GM12878 (cell line): Measurements from ENCODE around the gene CHIC2. TPM values are rescaled to one million over a fixed set of nuclear protein-coding genes. Genes with fewer than 3 reads are reported as not detected.
A peak's percentile ranks its signal among the peaks of the same experiment; 100 is the strongest.

Experiments
- ATAC-seq: fragments of 200-7000 bp; cut with Tn5 transposase; 3 replicates; pipeline ENCODE4 v1.9.1; 2020; ENCODE audit warnings: mild to moderate bottlenecking, moderate library complexity
- BruUV-seq: library from RNA; stranded (reverse); fragments of 400-500 nt; replicated peaks from 2 replicates; lab custom pipeline; 2021; lab: Mats Ljungman, UMichigan
- CTCF ChIA-PET: fragments of 300-600 bp; sonication (Branson Sonifier 250); formaldehyde crosslinking; extraction: SDS; loops from one replicate; lab custom pipeline; 2021; ENCODE audit warnings: inconsistent platforms; lab: Yijun Ruan, JAX
- POLR2A ChIA-PET: fragments of 350-600 bp; formaldehyde crosslinking; extraction: SDS; loops from one replicate; lab custom pipeline; 2021; ENCODE audit warnings: inconsistent platforms; lab: Charles Lee
- RAD21 ChIA-PET: fragments of 300-600 bp; sonication (Branson Sonifier 250); formaldehyde crosslinking; loops from one replicate; lab custom pipeline; 2023; ENCODE audit warnings: antibody characterized with exemption; ENCODE audit not compliant: unreplicated experiment; lab: Charles Lee
- SMC1A ChIA-PET: fragments of 300-600 bp; sonication (Branson Sonifier 250); formaldehyde crosslinking; loops from one replicate; lab custom pipeline; 2023; ENCODE audit not compliant: unreplicated experiment, uncharacterized antibody; lab: Charles Lee
- DNase-seq: peaks from one replicate; pipeline ENCODE4 v3.0.0-alpha.2; 2011; ENCODE audit warnings: low read depth, low spot score
- FAIRE-seq: peaks from 3 replicates; lab custom pipeline; 2011; peaks lifted over from hg19 to GRCh38; lab: Jason Lieb, UNC
- H2AFZ ChIP-seq: 2 replicates; pipeline ENCODE4 v1.6.0; 2011; ENCODE audit warnings: low read depth, low read length, control low read depth; ENCODE audit not compliant: control insufficient read depth
- H3K27ac ChIP-seq: 2 replicates; pipeline ENCODE4 v1.5.1; 2011; ENCODE audit warnings: control low read depth; ENCODE audit not compliant: control insufficient read depth, insufficient read depth
- H3K27me3 ChIP-seq, 2 experiments: replicated peaks in 1 of 2; 2 replicates each; pipeline versions ENCODE4 v1.6.0 to v1.6.1; 2011; ENCODE audit warnings: low read length in 1 of 2; ENCODE audit not compliant: control insufficient read depth in 2 of 2, insufficient read depth in 2 of 2
- H3K36me3 ChIP-seq, 2 experiments: 2 replicates each; pipeline ENCODE4 v1.5.1; 2011; ENCODE audit warnings: low read length in 1 of 2; ENCODE audit not compliant: control insufficient read depth in 2 of 2, insufficient read depth in 2 of 2
- H3K4me1 ChIP-seq: 2 replicates; pipeline ENCODE4 v1.6.1; 2011; ENCODE audit warnings: mild to moderate bottlenecking, low read length, moderate library complexity, mixed read lengths; ENCODE audit not compliant: control insufficient read depth, insufficient read depth
- H3K4me2 ChIP-seq: 2 replicates; pipeline ENCODE4 v1.6.0; 2011; ENCODE audit warnings: control low read depth; ENCODE audit not compliant: control insufficient read depth, insufficient read depth
- H3K4me3 ChIP-seq: fragments of 200-600 bp; sonication (generic); 2 replicates; pipeline ENCODE4 v1.5.1; 2016
- H3K79me2 ChIP-seq: 2 replicates; pipeline ENCODE4 v1.6.0; 2011; ENCODE audit warnings: low read length; ENCODE audit not compliant: control insufficient read depth, insufficient read depth
- H3K9ac ChIP-seq: 2 replicates; pipeline ENCODE4 v1.8.0; 2011; ENCODE audit warnings: low read length, control low read depth, mixed read lengths; ENCODE audit not compliant: control insufficient read depth, insufficient read depth
- H3K9me3 ChIP-seq: replicated peaks from 3 replicates; pipeline ENCODE4 v1.5.1; 2011; ENCODE audit warnings: mild to moderate bottlenecking, low read length; ENCODE audit not compliant: control insufficient read depth, insufficient read depth
- H4K20me1 ChIP-seq: 2 replicates; pipeline ENCODE4 v1.6.0; 2011; ENCODE audit not compliant: control insufficient read depth, insufficient read depth
- CREB1 ChIP-seq: IDR thresholded peaks from 2 replicates; pipeline ENCODE4 v1.6.1; 2012; ENCODE audit warnings: low read depth, mild to moderate bottlenecking, inconsistent platforms
- ESRRA ChIP-seq: IDR thresholded peaks from 2 replicates; pipeline ENCODE4 v1.6.1; 2012; ENCODE audit warnings: mild to moderate bottlenecking, low read length, improper control_type of control experiment
- ETV6 ChIP-seq, 2 experiments: fragments of 450-650 bp in 1 of 2; IDR thresholded peaks in 1 of 2; conservative IDR thresholded peaks in 1 of 2; 2 replicates each; pipeline ENCODE4 v1.6.1; 2014; ENCODE audit warnings: antibody characterized with exemption in 1 of 2, borderline replicate concordance in 1 of 2, low read depth in 1 of 2, mild to moderate bottlenecking in 1 of 2, moderate library complexity in 1 of 2
- GABPA ChIP-seq: IDR thresholded peaks from 2 replicates; pipeline ENCODE4 v1.6.1; 2014; ENCODE audit warnings: antibody characterized with exemption, low read depth, mild to moderate bottlenecking, inconsistent platforms
- IKZF2 ChIP-seq, 2 experiments: fragments of 450-650 bp; IDR thresholded peaks; 2 replicates each; pipeline ENCODE4 v1.6.1; 2017; ENCODE audit warnings: mild to moderate bottlenecking in 2 of 2, moderate library complexity in 2 of 2
- JUNB ChIP-seq: IDR thresholded peaks from 2 replicates; pipeline ENCODE4 v1.6.1; 2016; ENCODE audit warnings: antibody characterized with exemption, mild to moderate bottlenecking
- NFIC ChIP-seq: IDR thresholded peaks from 2 replicates; pipeline ENCODE4 v1.6.1; 2012; ENCODE audit warnings: low read depth, mild to moderate bottlenecking, inconsistent platforms, low read length, moderate library complexity
- WGBS: methylation state at CpG from one replicate; pipeline ENCODE4 v1.1.6; 2016; ENCODE audit warnings: low lambda C conversion rate; ENCODE audit not compliant: insufficient replicate concordance, insufficient coverage; ENCODE audit errors: missing lambda C conversion rate; 5-methylcytosine and 5-hydroxymethylcytosine counted together
- in situ Hi-C: fragments of 300-500 bp; cut with MboI; formaldehyde crosslinking; loops from 9 replicates; pipeline ENCODE4 v1.14.3; 2018; ENCODE audit warnings: mixed read lengths
- intact Hi-C: fragments of 100-400 bp; cut with micrococcal nuclease; formaldehyde crosslinking; loops from one replicate; pipeline ENCODE4 v1.14.2; 2022; ENCODE audit not compliant: unreplicated experiment
- polyA plus RNA-seq, 11 experiments: library from polyadenylated mRNA; depleted of rRNA in 4 of 11; unstranded in 6 of 11; stranded (reverse) in 5 of 11; fragments of >200 nt; fragmentation: Nextera tagmentation in 4 of 11; fragmentation: Illumina TruSeq in 1 of 11; extraction: Ambion mirVana in 4 of 11; extraction: Trizol in 1 of 11; gene quantifications; 1 replicate in 1 of 11; 2 replicates in 10 of 11; pipeline versions ENCODE4 v1.2.1 to v1.2.3, GENCODE V29; 2011 to 2016; ENCODE audit warnings: inconsistent platforms in 2 of 11, missing spikeins in 2 of 11, low read depth in 1 of 11
- total RNA-seq, 4 experiments: library from RNA; depleted of rRNA in 3 of 4; stranded (reverse); fragments of >200 nt in 3 of 4; fragmentation: Illumina TruSeq in 1 of 4; extraction: Trizol in 1 of 4; gene quantifications; 2 replicates each; pipeline versions ENCODE4 v1.2.1 to v1.2.3, GENCODE V29; 2013 to 2021
- TF ChIP-seq, protein P1 (sequence below): fragments of 450-650 bp; formaldehyde crosslinking; IDR thresholded peaks from 2 replicates; pipeline ENCODE4 v1.5.0; 2022; ENCODE audit warnings: mild to moderate bottlenecking, missing genetic modification characterization
- TF ChIP-seq, protein P2 (sequence below): IDR thresholded peaks from 2 replicates; pipeline ENCODE4 v1.6.1; 2012; ENCODE audit warnings: low read depth, low read length, improper control_type of control experiment
- TF ChIP-seq, protein P3 (sequence below): fragments of 450-650 bp; IDR thresholded peaks from 2 replicates; pipeline ENCODE4 v1.6.1; 2017; ENCODE audit warnings: low read depth, mild to moderate bottlenecking, moderate library complexity

CHIC2 gene
- total and polyA plus RNA-seq, 10 of the 15 experiments (the other 5 are each of a cell fraction or from before 2014, with no cell fraction given) = 0.80 to 24.4 (median 12.2) TPM

DNA sequence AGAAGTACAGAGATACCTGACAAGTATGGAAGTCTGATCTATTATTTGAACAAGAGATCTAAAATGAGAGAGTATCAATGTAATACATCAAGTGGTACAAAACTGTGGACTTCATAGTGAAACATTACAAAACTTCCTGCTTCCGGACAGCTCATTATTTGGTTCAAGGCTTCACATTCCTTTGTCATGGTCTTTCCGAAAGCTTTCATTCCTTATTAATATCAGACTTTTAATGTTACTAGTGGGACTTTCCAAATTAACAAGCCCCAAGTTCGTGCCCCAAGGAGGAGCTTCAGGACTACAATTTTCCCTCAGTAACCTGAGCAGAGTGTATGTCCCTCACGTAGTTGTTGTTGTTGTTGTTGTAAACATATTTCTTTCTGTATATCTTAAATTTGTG lies 1.2 kb downstream of the CHIC2 start:
- no TSS peak for BruUV-seq
- Histone ChIP-seq H3K4me2 (peak overlapping the region; percentile 78), H3K36me3 (no peaks in the 10 kb centered on the region), H3K9me3 (no peaks in the 10 kb centered on the region), H2AFZ (peak overlapping the region; percentile 2; the same call in 1 of the 2 replicates), H4K20me1 (no peaks in the 10 kb centered on the region), H3K27me3 (no peaks in the 10 kb centered on the region), H3K79me2 (peaks cover 46% of the 10 kb centered on the region), H3K27ac (peak overlapping the region; percentile 68), H3K4me3 (peak overlapping the region; percentile 91), H3K9ac (peak overlapping the region; percentile 84), H3K4me1 (no peaks in the 10 kb centered on the region)
- RAD21 ChIA-PET = interaction anchor here (0.8 to 1.1 kb wide), 2 partner anchors 47 to 356 kb away, joined by 3 to 4 read pairs; no protein-coding TSS in a partner anchor
- SMC1A ChIA-PET = interaction anchor here (0.7 to 1.2 kb wide), 3 partner anchors 14 to 47 kb away, joined by 3 to 5 read pairs (median 4); no protein-coding TSS in a partner anchor
- no peak for DNase-seq
- intact Hi-C loops (loop anchor here (10.0 kb wide), 2 partner anchors 358 to 1348 kb away; no protein-coding TSS in a partner anchor), in situ Hi-C loops (no loop called here)
- CTCF ChIA-PET = interaction anchor here (1.4 to 1.8 kb wide), 3 partner anchors 9 to 357 kb away, joined by 5 to 7 read pairs (median 5); no protein-coding TSS in a partner anchor
- TF ChIP-seq NFIC (peak; percentile 45; the same call in 1 of the 2 replicates), IKZF2 (IDR thresholded peaks at IDR 0.05) (0 out of 4 replicates have a peak, but pooled peaks of 1 of the 2 experiments have one; percentile 14), ETV6 (conservative IDR thresholded peaks at IDR 0.05 in 1 of 2, IDR thresholded peaks at IDR 0.05 in 1 of 2; ENCODE audit: borderline replicate concordance in 1 of 2, low read depth in 1 of 2) (peak in 1 of 2 experiments; percentile 16; a peak in 1 of 4 replicates), JUNB (peak; percentile 77), GABPA (0 out of 2 replicates have a peak, but pooled peaks have one; percentile 53), ESRRA (no peak), CREB1 (0 out of 2 replicates have a peak, but pooled peaks have one; percentile 47)
- TF ChIP-seq, protein P1, sequence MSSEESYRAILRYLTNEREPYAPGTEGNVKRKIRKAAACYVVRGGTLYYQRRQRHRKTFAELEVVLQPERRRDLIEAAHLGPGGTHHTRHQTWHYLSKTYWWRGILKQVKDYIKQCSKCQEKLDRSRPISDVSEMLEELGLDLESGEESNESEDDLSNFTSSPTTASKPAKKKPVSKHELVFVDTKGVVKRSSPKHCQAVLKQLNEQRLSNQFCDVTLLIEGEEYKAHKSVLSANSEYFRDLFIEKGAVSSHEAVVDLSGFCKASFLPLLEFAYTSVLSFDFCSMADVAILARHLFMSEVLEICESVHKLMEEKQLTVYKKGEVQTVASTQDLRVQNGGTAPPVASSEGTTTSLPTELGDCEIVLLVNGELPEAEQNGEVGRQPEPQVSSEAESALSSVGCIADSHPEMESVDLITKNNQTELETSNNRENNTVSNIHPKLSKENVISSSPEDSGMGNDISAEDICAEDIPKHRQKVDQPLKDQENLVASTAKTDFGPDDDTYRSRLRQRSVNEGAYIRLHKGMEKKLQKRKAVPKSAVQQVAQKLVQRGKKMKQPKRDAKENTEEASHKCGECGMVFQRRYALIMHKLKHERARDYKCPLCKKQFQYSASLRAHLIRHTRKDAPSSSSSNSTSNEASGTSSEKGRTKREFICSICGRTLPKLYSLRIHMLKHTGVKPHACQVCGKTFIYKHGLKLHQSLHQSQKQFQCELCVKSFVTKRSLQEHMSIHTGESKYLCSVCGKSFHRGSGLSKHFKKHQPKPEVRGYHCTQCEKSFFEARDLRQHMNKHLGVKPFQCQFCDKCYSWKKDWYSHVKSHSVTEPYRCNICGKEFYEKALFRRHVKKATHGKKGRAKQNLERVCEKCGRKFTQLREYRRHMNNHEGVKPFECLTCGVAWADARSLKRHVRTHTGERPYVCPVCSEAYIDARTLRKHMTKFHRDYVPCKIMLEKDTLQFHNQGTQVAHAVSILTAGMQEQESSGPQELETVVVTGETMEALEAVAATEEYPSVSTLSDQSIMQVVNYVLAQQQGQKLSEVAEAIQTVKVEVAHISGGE (CRISPR knock-in tag) = no peak
- TF ChIP-seq, protein P2, sequence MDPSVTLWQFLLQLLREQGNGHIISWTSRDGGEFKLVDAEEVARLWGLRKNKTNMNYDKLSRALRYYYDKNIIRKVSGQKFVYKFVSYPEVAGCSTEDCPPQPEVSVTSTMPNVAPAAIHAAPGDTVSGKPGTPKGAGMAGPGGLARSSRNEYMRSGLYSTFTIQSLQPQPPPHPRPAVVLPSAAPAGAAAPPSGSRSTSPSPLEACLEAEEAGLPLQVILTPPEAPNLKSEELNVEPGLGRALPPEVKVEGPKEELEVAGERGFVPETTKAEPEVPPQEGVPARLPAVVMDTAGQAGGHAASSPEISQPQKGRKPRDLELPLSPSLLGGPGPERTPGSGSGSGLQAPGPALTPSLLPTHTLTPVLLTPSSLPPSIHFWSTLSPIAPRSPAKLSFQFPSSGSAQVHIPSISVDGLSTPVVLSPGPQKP = no peak
- TF ChIP-seq, protein P3, sequence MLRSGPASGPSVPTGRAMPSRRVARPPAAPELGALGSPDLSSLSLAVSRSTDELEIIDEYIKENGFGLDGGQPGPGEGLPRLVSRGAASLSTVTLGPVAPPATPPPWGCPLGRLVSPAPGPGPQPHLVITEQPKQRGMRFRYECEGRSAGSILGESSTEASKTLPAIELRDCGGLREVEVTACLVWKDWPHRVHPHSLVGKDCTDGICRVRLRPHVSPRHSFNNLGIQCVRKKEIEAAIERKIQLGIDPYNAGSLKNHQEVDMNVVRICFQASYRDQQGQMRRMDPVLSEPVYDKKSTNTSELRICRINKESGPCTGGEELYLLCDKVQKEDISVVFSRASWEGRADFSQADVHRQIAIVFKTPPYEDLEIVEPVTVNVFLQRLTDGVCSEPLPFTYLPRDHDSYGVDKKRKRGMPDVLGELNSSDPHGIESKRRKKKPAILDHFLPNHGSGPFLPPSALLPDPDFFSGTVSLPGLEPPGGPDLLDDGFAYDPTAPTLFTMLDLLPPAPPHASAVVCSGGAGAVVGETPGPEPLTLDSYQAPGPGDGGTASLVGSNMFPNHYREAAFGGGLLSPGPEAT = 0 out of 2 replicates have a peak, but pooled peaks have one; percentile 36
- POLR2A ChIA-PET = interaction anchor here (1.1 kb wide), 1 partner anchor 375 kb away, joined by 4 read pairs; no protein-coding TSS in a partner anchor
- FAIRE-seq = no peak
- peak; percentile 10 for ATAC-seq
- 4% methylated on average over 4 of the region's 4 CpGs for WGBS
